ENCODE measurements around the gene TNFRSF18. TPM values are rescaled to one million over a fixed set of nuclear protein-coding genes. Genes with fewer than 3 reads are reported as not detected.

The TNFRSF18 gene
- total RNA-seq, 3 donors from 2014 or later (not counting 1 experiment from before 2014, with no cell fraction given), result 40.3 to 81.9 (median 54.7) TPM

- Histone ChIP-seq H3K27ac (ENCODE audit: low read length) (no peak overlapping the region), H3K4me3 (ENCODE audit: low read length) (no peak overlapping the region), H3K9me3 (ENCODE audit: control insufficient read depth, insufficient read depth, low read length) (no peaks in the 10 kb centered on the region), H3K4me1 (ENCODE audit: control insufficient read depth, insufficient read depth, low read length) (peaks cover 2% of the 10 kb centered on the region), H3K36me3 (ENCODE audit: control insufficient read depth, insufficient read depth, low read length) (no peaks in the 10 kb centered on the region), H3K27me3 (ENCODE audit: control insufficient read depth, insufficient read depth, low read length) (peaks cover 13% of the 10 kb centered on the region)
- no peak for DNase-seq
- 91% methylated on average over 23 of the region's 23 CpGs for WGBS (ENCODE audit: insufficient coverage)
- Mint-ChIP-seq H3K36me3 (no peaks in the 10 kb centered on the region), H3K27me3 (ENCODE audit: low read depth in 2 of 2) (no peaks in the 10 kb centered on the region), H3K4me1 (no peaks in the 10 kb centered on the region), H3K4me3 (no peak overlapping the region), H3K27ac (no peak overlapping the region), H3K9me3 (no peaks in the 10 kb centered on the region)
- no peak for ATAC-seq
- TF ChIP-seq CTCF (IDR thresholded peaks at IDR 0.05), result no peak
- intact Hi-C loops (cut with micrococcal nuclease), result no loop called here
Measured at GRCh38 chr1:1243266-1243660, 36.9 kb upstream of the TNFRSF18 start.

GRCh38 chr1:1242461-1243265 lies 36.3 kb upstream of the TNFRSF18 start:
- Mint-ChIP-seq H3K4me3 (no peak overlapping the region), H3K27me3 (ENCODE audit: low read depth in 2 of 2) (no peaks in the 10 kb centered on the region)
- intact Hi-C loops (cut with micrococcal nuclease), result no loop called here

GRCh38 chr1:1241588-1242219 lies 35.3 kb upstream of the TNFRSF18 start:
- no peak for TF ChIP-seq CTCF (IDR thresholded peaks at IDR 0.05)
- no peaks in the 10 kb centered on the region for H3K27me3 Mint-ChIP-seq (ENCODE audit: low read depth in 2 of 2)
- no peak overlapping the region for H3K27ac ChIP-seq (ENCODE audit: low read length)
- no peaks in the 10 kb centered on the region for H3K36me3 ChIP-seq (ENCODE audit: control insufficient read depth, insufficient read depth, low read length)
- no peaks in the 10 kb centered on the region for H3K9me3 ChIP-seq (ENCODE audit: control insufficient read depth, insufficient read depth, low read length)
- peaks cover 11% of the 10 kb centered on the region for H3K4me1 ChIP-seq (ENCODE audit: control insufficient read depth, insufficient read depth, low read length)
- H3K27me3 ChIP-seq (ENCODE audit: control insufficient read depth, insufficient read depth, low read length), result peaks cover 12% of the 10 kb centered on the region
- H3K36me3 Mint-ChIP-seq, result no peaks in the 10 kb centered on the region
- H3K4me3 ChIP-seq (ENCODE audit: low read length), result no peak overlapping the region
- H3K27ac Mint-ChIP-seq, result no peak overlapping the region
- no peak overlapping the region for H3K4me3 Mint-ChIP-seq
- no peaks in the 10 kb centered on the region for H3K4me1 Mint-ChIP-seq
- DNase-seq (no peak), ATAC-seq (no peak)
- 89% methylated on average over 25 of the region's 26 CpGs for WGBS (ENCODE audit: insufficient coverage)
- H3K9me3 Mint-ChIP-seq, result no peaks in the 10 kb centered on the region
- intact Hi-C loops (cut with micrococcal nuclease), result no loop called here

More at GRCh38 chr1:1242461-1243265, 36.3 kb upstream of the TNFRSF18 start:
- Mint-ChIP-seq H3K36me3 (no peaks in the 10 kb centered on the region), H3K4me1 (no peaks in the 10 kb centered on the region), H3K9me3 (no peaks in the 10 kb centered on the region), H3K27ac (no peak overlapping the region)
- H3K27ac ChIP-seq (ENCODE audit: low read length), result no peak overlapping the region
- WGBS (ENCODE audit: insufficient coverage), result 91% methylated on average over 35 of the region's 41 CpGs
- H3K4me1 ChIP-seq (ENCODE audit: control insufficient read depth, insufficient read depth, low read length), result peaks cover 8% of the 10 kb centered on the region
- no peak overlapping the region for H3K4me3 ChIP-seq (ENCODE audit: low read length)
- TF ChIP-seq CTCF (IDR thresholded peaks at IDR 0.05), result no peak
- no peaks in the 10 kb centered on the region for H3K36me3 ChIP-seq (ENCODE audit: control insufficient read depth, insufficient read depth, low read length)
- DNase-seq (no peak), ATAC-seq (no peak)
- H3K9me3 ChIP-seq (ENCODE audit: control insufficient read depth, insufficient read depth, low read length), result no peaks in the 10 kb centered on the region
- peaks cover 15% of the 10 kb centered on the region for H3K27me3 ChIP-seq (ENCODE audit: control insufficient read depth, insufficient read depth, low read length)
